IPS DF 6.9 (cell line): ENCODE measurements around the gene CTTNBP2.

Experiments
- DNase-seq: peaks from one replicate; pipeline ENCODE4 v3.0.0-alpha.2; 2013; ENCODE audit warnings: low read depth, low spot score
- H3K27ac ChIP-seq: one replicate; pipeline ENCODE4 v1.5.1; 2013; ENCODE audit warnings: low read length, control low read depth
- H3K27me3 ChIP-seq: 2 replicates; pipeline ENCODE4 v1.6.1; 2013; ENCODE audit warnings: mild to moderate bottlenecking, low read length; ENCODE audit not compliant: control insufficient read depth, insufficient read depth
- H3K36me3 ChIP-seq: 2 replicates; pipeline ENCODE4 v1.6.1; 2013; ENCODE audit warnings: low read length; ENCODE audit not compliant: control insufficient read depth, insufficient read depth
- H3K4me1 ChIP-seq: 2 replicates; pipeline ENCODE4 v1.6.1; 2013; ENCODE audit warnings: low read length; ENCODE audit not compliant: control insufficient read depth, insufficient read depth
- H3K4me3 ChIP-seq: 2 replicates; pipeline ENCODE4 v1.5.1; 2013; ENCODE audit warnings: mild to moderate bottlenecking, low read length
- H3K9me3 ChIP-seq: 2 replicates; pipeline ENCODE4 v1.6.1; 2013; ENCODE audit warnings: low read length, inconsistent platforms; ENCODE audit not compliant: control insufficient read depth, insufficient read depth
- WGBS: extraction: QIAGEN DNeasy Blood & Tissue Kit; methylation state at CpG from one replicate; pipeline ENCODE4 v1.1.7; 2013; ENCODE audit warnings: mixed read lengths, missing lambda C conversion rate; ENCODE audit not compliant: insufficient read length, insufficient coverage; 5-methylcytosine and 5-hydroxymethylcytosine counted together

Gene CTTNBP2

GRCh38 chr7:117870448-117871130 is 2.7 kb downstream of the CTTNBP2 start:
- no CpG with 5 or more reads among the region's 6 CpGs for WGBS
- Histone ChIP-seq H3K4me1 (no peaks in the 10 kb centered on the region; the same call in 1 of the 2 replicates), H3K4me3 (no peak overlapping the region)

GRCh38 chr7:117869374-117869773 is 3.9 kb downstream of the CTTNBP2 start:
- Histone ChIP-seq H3K27me3 (no peaks in the 10 kb centered on the region), H3K4me1 (no peaks in the 10 kb centered on the region; the same call in 1 of the 2 replicates), H3K27ac (no peak overlapping the region), H3K4me3 (no peak overlapping the region), H3K9me3 (no peaks in the 10 kb centered on the region), H3K36me3 (no peaks in the 10 kb centered on the region)
- no peak for DNase-seq
- WGBS: no CpG with 5 or more reads among the region's 2 CpGs

More at GRCh38 chr7:117870448-117871130, 2.7 kb downstream of the CTTNBP2 start:
- Histone ChIP-seq H3K36me3 (no peaks in the 10 kb centered on the region), H3K27me3 (no peaks in the 10 kb centered on the region), H3K27ac (no peak overlapping the region), H3K9me3 (no peaks in the 10 kb centered on the region)
- no peak for DNase-seq

GRCh38 chr7:117863618-117864017 is 9.6 kb downstream of the CTTNBP2 start:
- H3K9me3 ChIP-seq: no peaks in the 10 kb centered on the region
- no peak for DNase-seq
- no peaks in the 10 kb centered on the region for H3K27me3 ChIP-seq
- no CpG with 5 or more reads among the region's 2 CpGs for WGBS
- no peak overlapping the region for H3K27ac ChIP-seq
- no peaks in the 10 kb centered on the region; the same call in 1 of the 2 replicates for H3K4me1 ChIP-seq
- no peak overlapping the region for H3K4me3 ChIP-seq
- no peaks in the 10 kb centered on the region for H3K36me3 ChIP-seq

GRCh38 chr7:117862378-117862777 is 10.9 kb downstream of the CTTNBP2 start:
- H3K4me1 ChIP-seq: no peaks in the 10 kb centered on the region; the same call in 1 of the 2 replicates
- no peaks in the 10 kb centered on the region for H3K36me3 ChIP-seq
- no peak overlapping the region for H3K4me3 ChIP-seq
- H3K9me3 ChIP-seq: no peaks in the 10 kb centered on the region
- no peak overlapping the region for H3K27ac ChIP-seq
- DNase-seq: no peak
- no peaks in the 10 kb centered on the region for H3K27me3 ChIP-seq
- WGBS: no CpG with 5 or more reads among the region's 3 CpGs

- Histone ChIP-seq H3K27me3 (no peaks in the 10 kb centered on the region), H3K4me3 (no peak overlapping the region), H3K9me3 (no peaks in the 10 kb centered on the region), H3K27ac (no peak overlapping the region), H3K36me3 (no peaks in the 10 kb centered on the region), H3K4me1 (no peaks in the 10 kb centered on the region)
- WGBS: no CpG with 5 or more reads among the region's 4 CpGs
- no peak for DNase-seq
Observed at GRCh38 chr7:117859246-117859812, 13.9 kb downstream of the CTTNBP2 start.

- Histone ChIP-seq H3K27ac (no peak overlapping the region), H3K36me3 (no peaks in the 10 kb centered on the region), H3K4me1 (no peaks in the 10 kb centered on the region), H3K4me3 (no peak overlapping the region), H3K27me3 (no peaks in the 10 kb centered on the region), H3K9me3 (no peaks in the 10 kb centered on the region)
- DNase-seq: no peak
- WGBS: no CpG with 5 or more reads among the region's 3 CpGs
Observed at GRCh38 chr7:117858712-117859111, 14.5 kb downstream of the CTTNBP2 start.

- Histone ChIP-seq H3K27ac (no peak overlapping the region), H3K36me3 (no peaks in the 10 kb centered on the region), H3K9me3 (no peaks in the 10 kb centered on the region), H3K4me1 (no peaks in the 10 kb centered on the region), H3K4me3 (no peak overlapping the region), H3K27me3 (no peaks in the 10 kb centered on the region)
- DNase-seq: no peak
- no CpG with 5 or more reads among the region's 6 CpGs for WGBS
Observed at GRCh38 chr7:117857718-117858117, 15.5 kb downstream of the CTTNBP2 start.

- Histone ChIP-seq H3K27me3 (no peaks in the 10 kb centered on the region), H3K9me3 (no peaks in the 10 kb centered on the region), H3K4me3 (no peak overlapping the region), H3K27ac (no peak overlapping the region), H3K4me1 (no peaks in the 10 kb centered on the region), H3K36me3 (no peaks in the 10 kb centered on the region)
- no peak for DNase-seq
Observed at GRCh38 chr7:117856196-117856595, 17.0 kb downstream of the CTTNBP2 start.

GRCh38 chr7:117854186-117854585 is 19.1 kb downstream of the CTTNBP2 start:
- Histone ChIP-seq H3K36me3 (no peaks in the 10 kb centered on the region), H3K27me3 (no peaks in the 10 kb centered on the region), H3K4me3 (no peak overlapping the region), H3K27ac (no peak overlapping the region), H3K9me3 (no peaks in the 10 kb centered on the region), H3K4me1 (no peaks in the 10 kb centered on the region; the same call in 1 of the 2 replicates)
- WGBS: no CpG with 5 or more reads among the region's 1 CpG
- DNase-seq: no peak

- no peaks in the 10 kb centered on the region; the same call in 1 of the 2 replicates for H3K4me1 ChIP-seq
- H3K27ac ChIP-seq: no peak overlapping the region
- no peak for DNase-seq
- H3K4me3 ChIP-seq: no peak overlapping the region
- H3K9me3 ChIP-seq: no peaks in the 10 kb centered on the region
- WGBS: no CpG with 5 or more reads among the region's 7 CpGs
- H3K27me3 ChIP-seq: no peaks in the 10 kb centered on the region
- H3K36me3 ChIP-seq: no peaks in the 10 kb centered on the region; the same call in 1 of the 2 replicates
Observed at GRCh38 chr7:117848941-117849340, 24.3 kb downstream of the CTTNBP2 start.

- H3K4me3 ChIP-seq: no peak overlapping the region
- DNase-seq: no peak
- H3K9me3 ChIP-seq: no peaks in the 10 kb centered on the region
- H3K27me3 ChIP-seq: no peaks in the 10 kb centered on the region
- H3K27ac ChIP-seq: no peak overlapping the region
- H3K4me1 ChIP-seq: no peaks in the 10 kb centered on the region; the same call in 1 of the 2 replicates
- H3K36me3 ChIP-seq: no peaks in the 10 kb centered on the region; the same call in 1 of the 2 replicates
- WGBS: no CpG with 5 or more reads among the region's 2 CpGs
Observed at GRCh38 chr7:117844678-117845077, 28.6 kb downstream of the CTTNBP2 start.
